K562 (cell line): Measurements from ENCODE around the gene OVCA2. TPM values are rescaled to one million over a fixed set of nuclear protein-coding genes. Genes with fewer than 3 reads are reported as not detected.

Experiments
- ATAC-seq: fragments of 200-7000 bp; cut with Tn5 transposase; 3 replicates; pipeline ENCODE4 v1.9.1; 2020; ENCODE audit warnings: moderate library complexity
- BruUV-seq: library from RNA; stranded (reverse); fragments of 400-500 nt; replicated peaks from 2 replicates; lab custom pipeline; 2021; lab: Mats Ljungman, UMichigan
- CTCF ChIA-PET: fragments of 300-600 bp; formaldehyde crosslinking; extraction: SDS; loops from one replicate; lab custom pipeline; 2021; ENCODE audit warnings: low intra/inter-chr PET ratio; lab: Yijun Ruan, JAX
- POLR2A ChIA-PET: fragments of 300-600, 350-650 bp; sonication (Branson Sonifier 250); formaldehyde crosslinking; extraction: SDS; loops from one replicate; lab custom pipeline; 2021; ENCODE audit warnings: antibody characterized with exemption, inconsistent platforms; lab: Yijun Ruan, JAX
- DNase-seq, 4 experiments: peaks; one replicate each; pipeline versions ENCODE4 v3.0.0 to v3.0.0-alpha.2; 2011 to 2018; ENCODE audit warnings: low spot score in 3 of 4, mixed read lengths in 3 of 4; ENCODE audit errors: extremely low read depth in 1 of 4
- FAIRE-seq: peaks from 2 replicates; lab custom pipeline; 2011; peaks lifted over from hg19 to GRCh38; lab: Jason Lieb, UNC
- H2AFZ ChIP-seq: 2 replicates; pipeline ENCODE4 v1.6.0; 2011; ENCODE audit warnings: low read depth, low read length, control low read depth, inconsistent platforms
- H3K27ac ChIP-seq: fragments of 200-600 bp; 3 replicates; pipeline ENCODE4 v1.8.0; 2011; ENCODE audit warnings: low read depth, mild to moderate bottlenecking, control low read depth, inconsistent platforms, low read length, moderate library complexity, mixed read lengths; ENCODE audit errors: extremely low read depth
- H3K27me3 ChIP-seq, 2 experiments: fragments of 300-600 bp in 1 of 2; 2 replicates in 1 of 2; 3 replicates in 1 of 2; pipeline versions ENCODE4 v1.6.0 to v1.8.0; 2011; ENCODE audit warnings: inconsistent platforms in 2 of 2, low read length in 2 of 2, mild to moderate bottlenecking in 1 of 2, mixed read lengths in 1 of 2, moderate library complexity in 1 of 2; ENCODE audit not compliant: control insufficient read depth in 2 of 2, insufficient read depth in 2 of 2
- H3K36me3 ChIP-seq: fragments of 300-600 bp; 3 replicates; pipeline ENCODE4 v1.8.0; 2011; ENCODE audit warnings: mild to moderate bottlenecking, low read length, inconsistent platforms; ENCODE audit not compliant: control insufficient read depth, insufficient read depth
- H3K4me1 ChIP-seq, 2 experiments: fragments of 200-600 bp in 1 of 2; replicated peaks in 1 of 2; 2 replicates in 1 of 2; 3 replicates in 1 of 2; pipeline versions ENCODE4 v1.5.1 to v1.8.0; 2011; ENCODE audit warnings: inconsistent platforms in 2 of 2, low read length in 2 of 2, mild to moderate bottlenecking in 1 of 2, mixed read lengths in 1 of 2, moderate library complexity in 1 of 2; ENCODE audit not compliant: control insufficient read depth in 2 of 2, insufficient read depth in 2 of 2
- H3K4me2 ChIP-seq: 2 replicates; pipeline ENCODE4 v1.6.1; 2011; ENCODE audit warnings: low read length, control low read depth, inconsistent platforms, mixed read lengths; ENCODE audit not compliant: insufficient read depth
- H3K4me3 ChIP-seq: fragments of 200-600 bp; sonication (generic), shearing (Covaris generic); 2 replicates; pipeline ENCODE4 v1.5.1; 2016; ENCODE audit warnings: control low read depth, inconsistent platforms
- H3K79me2 ChIP-seq: fragments of 200-600 bp; 3 replicates; pipeline ENCODE4 v1.8.0; 2011; ENCODE audit warnings: low read length, inconsistent platforms; ENCODE audit not compliant: control insufficient read depth, insufficient read depth
- H3K9ac ChIP-seq, 2 experiments: 2 replicates each; pipeline versions ENCODE4 v1.6.0 to v1.6.1; 2011; ENCODE audit warnings: low read depth in 2 of 2, low read length in 2 of 2, control low read depth in 1 of 2, inconsistent platforms in 1 of 2, mild to moderate bottlenecking in 1 of 2, mixed read lengths in 1 of 2; ENCODE audit not compliant: insufficient read depth in 1 of 2
- H3K9me1 ChIP-seq: one replicate; pipeline ENCODE4 v1.6.0; 2011; ENCODE audit warnings: inconsistent platforms, mild to moderate bottlenecking, low read length, moderate library complexity; ENCODE audit not compliant: control insufficient read depth, insufficient read depth
- H3K9me3 ChIP-seq: replicated peaks from 2 replicates; pipeline ENCODE4 v1.5.1; 2011; ENCODE audit warnings: low read depth, low read length, inconsistent platforms; ENCODE audit not compliant: control insufficient read depth, insufficient read depth
- H4K20me1 ChIP-seq: replicated peaks from 2 replicates; pipeline ENCODE4 v1.6.1; 2011; ENCODE audit warnings: low read length, inconsistent platforms, mixed read lengths; ENCODE audit not compliant: control insufficient read depth, insufficient read depth
- PTBP1 ChIP-seq: fragments of 200-400 bp; formaldehyde crosslinking; IDR thresholded peaks from 2 replicates; pipeline ENCODE4 v1.6.1; 2017; ENCODE audit warnings: low read depth, low read length
- TBL1XR1 ChIP-seq, 2 experiments: IDR thresholded peaks; 2 replicates each; pipeline ENCODE4 v1.6.1; 2012; ENCODE audit warnings: improper control_type of control experiment in 2 of 2, low read length in 2 of 2, mild to moderate bottlenecking in 1 of 2
- TOE1 ChIP-seq, 2 experiments: fragments of 450-650 bp in 1 of 2; sonication (generic) in 1 of 2; formaldehyde crosslinking in 1 of 2; IDR thresholded peaks; 2 replicates each; pipeline versions ENCODE4 v1.7.1 to v1.8.0; 2016 to 2022; ENCODE audit warnings: borderline replicate concordance in 2 of 2, mild to moderate bottlenecking in 2 of 2, antibody characterized with exemption in 1 of 2, inconsistent platforms in 1 of 2, low read depth in 1 of 2, missing genetic modification reagents in 1 of 2, moderate library complexity in 1 of 2
- ZBTB7A ChIP-seq: IDR thresholded peaks from 2 replicates; pipeline ENCODE4 v1.6.1; 2011; ENCODE audit warnings: low read depth, mild to moderate bottlenecking, low read length, moderate library complexity, borderline replicate concordance; ENCODE audit not compliant: control insufficient read depth
- ZNF316 ChIP-seq: fragments of 450-650 bp; IDR thresholded peaks from 2 replicates; pipeline ENCODE4 v1.6.1; 2016
- ZNF764 ChIP-seq: fragments of 250-450 bp; sonication (Bioruptor Pico); IDR thresholded peaks from 2 replicates; pipeline ENCODE4 v1.4.0; 2020; ENCODE audit warnings: low read depth, mild to moderate bottlenecking, moderate library complexity
- ZSCAN29 ChIP-seq: fragments of 450-650 bp; IDR thresholded peaks from 2 replicates; pipeline ENCODE4 v1.6.1; 2017
- WGBS: fragments of 100-300 bp; shearing (Covaris generic); methylation state at CpG from one replicate; pipeline ENCODE4 v1.1.6; 2016; ENCODE audit warnings: low coverage, mixed read lengths; ENCODE audit not compliant: insufficient coverage; ENCODE audit errors: missing lambda C conversion rate; 5-methylcytosine and 5-hydroxymethylcytosine counted together
- in situ Hi-C: fragments of 300-500 bp; cut with MboI; formaldehyde crosslinking; loops from 4 replicates; pipeline ENCODE4 v1.15.0; 2018; ENCODE audit warnings: inconsistent platforms, mixed read lengths
- intact Hi-C: fragments of 100-400 bp; cut with micrococcal nuclease; formaldehyde crosslinking; loops from 2 replicates; pipeline ENCODE4 v1.14.2; 2022
- polyA plus RNA-seq, 8 experiments: library from polyadenylated mRNA; depleted of rRNA in 4 of 8; stranded (reverse) in 5 of 8; unstranded in 3 of 8; fragments of >200 nt; fragmentation: Nextera tagmentation in 2 of 8; fragmentation: Illumina TruSeq in 1 of 8; extraction: Ambion mirVana in 2 of 8; extraction: Trizol in 1 of 8; gene quantifications; 2 replicates each; pipeline versions ENCODE4 v1.2.1 to v1.2.3, GENCODE V29; 2011 to 2014; ENCODE audit warnings: inconsistent platforms in 1 of 8, missing spikeins in 1 of 8
- total RNA-seq, 7 experiments: library from RNA; depleted of rRNA in 6 of 7; stranded (reverse); fragments of >200 nt in 6 of 7; fragmentation: Illumina TruSeq in 2 of 7; extraction: Trizol in 2 of 7; gene quantifications; 2 replicates each; pipeline versions ENCODE4 v1.2.1 to v1.2.3, GENCODE V29; 2011 to 2021; ENCODE audit warnings: low replicate concordance in 1 of 7
- TF ChIP-seq, protein P1 (sequence below): fragments of 250-450 bp; sonication (Bioruptor Pico); IDR thresholded peaks from 2 replicates; pipeline ENCODE4 v1.5.0; 2022; ENCODE audit warnings: mild to moderate bottlenecking
- TF ChIP-seq, protein P2 (sequence below), 2 experiments: fragments of 150-350 bp in 1 of 2; IDR thresholded peaks; 2 replicates each; pipeline ENCODE4 v1.6.1; 2012 to 2016; ENCODE audit warnings: low read depth in 2 of 2, low read length in 2 of 2, mild to moderate bottlenecking in 1 of 2, moderate library complexity in 1 of 2

OVCA2 gene
- total and polyA plus RNA-seq, 9 of the 15 experiments (the other 6 are each of a cell fraction or from before 2014, with no cell fraction given): 3.0 to 23.7 (median 14.1) TPM

DNA sequence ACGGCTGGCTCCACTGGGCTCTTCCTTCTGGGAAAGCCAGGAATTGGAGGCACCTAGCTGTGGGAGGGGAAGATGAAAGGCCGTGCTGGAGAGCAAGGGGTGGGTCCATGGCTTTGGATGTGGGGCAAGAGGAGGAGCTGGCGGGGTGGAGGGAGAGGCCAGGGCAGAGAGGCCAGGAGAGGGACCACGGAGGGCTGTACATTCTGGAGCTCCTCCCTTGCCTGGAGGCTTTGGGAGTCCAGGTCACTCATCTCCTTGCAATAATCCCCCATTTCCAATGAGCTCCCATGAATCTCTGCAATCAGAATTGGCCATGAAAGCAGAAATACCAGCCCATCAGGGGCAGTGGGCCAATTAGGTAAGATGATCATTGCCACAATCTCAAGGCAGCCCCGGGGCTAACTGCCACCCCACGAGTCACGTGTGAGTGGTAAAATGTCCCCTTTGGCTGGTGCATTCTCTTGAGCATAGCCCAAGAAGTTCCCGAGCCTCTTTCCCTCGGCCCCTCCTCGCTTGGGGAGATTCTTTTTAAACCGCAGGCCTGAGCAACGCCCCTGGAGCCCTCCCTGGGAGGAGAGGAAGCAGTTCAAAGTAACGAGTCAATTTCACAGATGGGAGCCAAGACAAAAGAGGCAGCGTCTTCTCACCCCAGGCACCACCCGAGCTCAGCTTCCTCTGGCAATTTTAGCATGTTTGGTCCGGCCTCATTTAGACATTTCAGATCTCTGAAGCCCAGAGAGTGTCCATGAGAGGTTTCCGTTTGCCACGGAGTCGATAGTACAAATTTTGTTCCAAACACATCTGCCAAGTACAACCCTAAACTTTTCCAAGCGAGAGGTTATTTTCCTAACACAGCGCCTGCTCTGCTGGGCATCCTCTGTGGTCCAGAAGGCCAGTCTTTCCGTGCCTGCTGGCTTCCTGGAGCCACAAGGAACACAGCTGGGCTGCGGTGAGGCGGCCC lies 30.1 kb upstream of the OVCA2 start (continued):
- TF ChIP-seq TBL1XR1 (IDR thresholded peaks at IDR 0.05; ENCODE audit: low read length in 2 of 2): no peak
- no peak for TF ChIP-seq ZNF764 (CRISPR knock-in tag)
- TF ChIP-seq ZSCAN29: no peak

DNA sequence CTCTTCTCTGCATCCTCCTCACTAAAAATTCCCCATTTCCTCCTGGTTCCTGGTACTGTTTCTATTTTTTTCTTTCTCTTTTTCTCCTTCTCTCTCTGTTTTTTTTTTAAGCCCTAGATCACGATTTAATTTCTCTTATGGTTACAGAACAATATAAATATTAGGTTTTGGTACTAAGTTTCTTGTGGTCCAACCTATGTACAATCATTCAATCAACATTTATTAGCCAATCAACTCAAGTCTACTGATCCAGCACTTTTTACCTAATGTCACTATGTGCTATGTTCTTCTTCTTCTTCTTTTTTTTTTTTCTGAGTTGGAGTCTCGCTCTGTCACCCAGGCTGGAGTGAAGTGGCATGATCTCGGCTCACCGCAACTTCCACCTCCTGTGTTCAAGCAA lies 29.3 kb upstream of the OVCA2 start:
- Histone ChIP-seq H4K20me1 (0 out of 2 replicates have a peak, but pooled peaks cover 2% of the 10 kb centered on the region), H3K36me3 (no peaks in the 10 kb centered on the region), H3K4me2 (no peak overlapping the region), H3K79me2 (no peaks in the 10 kb centered on the region), H3K27ac (no peak overlapping the region), H3K4me1 (peaks cover 0 to 7% of the 10 kb centered on the region in 2 experiments; a peak in 2 of 5 replicates), H3K9ac (no peak overlapping the region), H3K27me3 (peaks cover 20 to 54% of the 10 kb centered on the region in 2 experiments), H2AFZ (no peak overlapping the region), H3K4me3 (no peak overlapping the region), H3K9me3 (no peaks in the 10 kb centered on the region), H3K9me1 (no peaks in the 10 kb centered on the region)
- POLR2A ChIA-PET: no interaction called here
- no peak for DNase-seq
- in situ Hi-C loops: no loop called here
- no TSS peak for BruUV-seq
- WGBS: 17% methylated on average over 2 of the region's 4 CpGs
- intact Hi-C loops: no loop called here
- CTCF ChIA-PET: no interaction called here
- TF ChIP-seq, protein P1, sequence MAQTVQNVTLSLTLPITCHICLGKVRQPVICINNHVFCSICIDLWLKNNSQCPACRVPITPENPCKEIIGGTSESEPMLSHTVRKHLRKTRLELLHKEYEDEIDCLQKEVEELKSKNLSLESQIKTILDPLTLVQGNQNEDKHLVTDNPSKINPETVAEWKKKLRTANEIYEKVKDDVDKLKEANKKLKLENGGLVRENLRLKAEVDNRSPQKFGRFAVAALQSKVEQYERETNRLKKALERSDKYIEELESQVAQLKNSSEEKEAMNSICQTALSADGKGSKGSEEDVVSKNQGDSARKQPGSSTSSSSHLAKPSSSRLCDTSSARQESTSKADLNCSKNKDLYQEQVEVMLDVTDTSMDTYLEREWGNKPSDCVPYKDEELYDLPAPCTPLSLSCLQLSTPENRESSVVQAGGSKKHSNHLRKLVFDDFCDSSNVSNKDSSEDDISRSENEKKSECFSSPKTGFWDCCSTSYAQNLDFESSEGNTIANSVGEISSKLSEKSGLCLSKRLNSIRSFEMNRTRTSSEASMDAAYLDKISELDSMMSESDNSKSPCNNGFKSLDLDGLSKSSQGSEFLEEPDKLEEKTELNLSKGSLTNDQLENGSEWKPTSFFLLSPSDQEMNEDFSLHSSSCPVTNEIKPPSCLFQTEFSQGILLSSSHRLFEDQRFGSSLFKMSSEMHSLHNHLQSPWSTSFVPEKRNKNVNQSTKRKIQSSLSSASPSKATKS (CRISPR knock-in tag): no peak
- TF ChIP-seq TOE1 (IDR thresholded peaks at IDR 0.05; ENCODE audit: borderline replicate concordance) (no peak), TOE1 (CRISPR knock-in tag; IDR thresholded peaks at IDR 0.05; ENCODE audit: borderline replicate concordance, low read depth) (no peak), ZNF316 (peak; percentile 35; the same call in 1 of the 2 replicates), ZBTB7A (no peak), PTBP1 (no peak)
- TF ChIP-seq, protein P2, sequence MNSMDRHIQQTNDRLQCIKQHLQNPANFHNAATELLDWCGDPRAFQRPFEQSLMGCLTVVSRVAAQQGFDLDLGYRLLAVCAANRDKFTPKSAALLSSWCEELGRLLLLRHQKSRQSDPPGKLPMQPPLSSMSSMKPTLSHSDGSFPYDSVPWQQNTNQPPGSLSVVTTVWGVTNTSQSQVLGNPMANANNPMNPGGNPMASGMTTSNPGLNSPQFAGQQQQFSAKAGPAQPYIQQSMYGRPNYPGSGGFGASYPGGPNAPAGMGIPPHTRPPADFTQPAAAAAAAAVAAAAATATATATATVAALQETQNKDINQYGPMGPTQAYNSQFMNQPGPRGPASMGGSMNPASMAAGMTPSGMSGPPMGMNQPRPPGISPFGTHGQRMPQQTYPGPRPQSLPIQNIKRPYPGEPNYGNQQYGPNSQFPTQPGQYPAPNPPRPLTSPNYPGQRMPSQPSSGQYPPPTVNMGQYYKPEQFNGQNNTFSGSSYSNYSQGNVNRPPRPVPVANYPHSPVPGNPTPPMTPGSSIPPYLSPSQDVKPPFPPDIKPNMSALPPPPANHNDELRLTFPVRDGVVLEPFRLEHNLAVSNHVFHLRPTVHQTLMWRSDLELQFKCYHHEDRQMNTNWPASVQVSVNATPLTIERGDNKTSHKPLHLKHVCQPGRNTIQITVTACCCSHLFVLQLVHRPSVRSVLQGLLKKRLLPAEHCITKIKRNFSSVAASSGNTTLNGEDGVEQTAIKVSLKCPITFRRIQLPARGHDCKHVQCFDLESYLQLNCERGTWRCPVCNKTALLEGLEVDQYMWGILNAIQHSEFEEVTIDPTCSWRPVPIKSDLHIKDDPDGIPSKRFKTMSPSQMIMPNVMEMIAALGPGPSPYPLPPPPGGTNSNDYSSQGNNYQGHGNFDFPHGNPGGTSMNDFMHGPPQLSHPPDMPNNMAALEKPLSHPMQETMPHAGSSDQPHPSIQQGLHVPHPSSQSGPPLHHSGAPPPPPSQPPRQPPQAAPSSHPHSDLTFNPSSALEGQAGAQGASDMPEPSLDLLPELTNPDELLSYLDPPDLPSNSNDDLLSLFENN (IDR thresholded peaks at IDR 0.05; ENCODE audit: low read depth in 2 of 2, low read length in 2 of 2): no peak
- no peak for ATAC-seq
- FAIRE-seq: no peak
